ENCODE data around the gene ASTN1. TPM values are rescaled to one million over a fixed set of nuclear protein-coding genes. Genes with fewer than 3 reads are reported as not detected.

The ASTN1 gene
- total RNA-seq, 1 experiment from 2014 or later = not detected

GRCh38 chr1:177043597-177043996 is 120.9 kb downstream of the ASTN1 start:
- no peaks in the 10 kb centered on the region for H3F3A ChIP-seq (ENCODE audit: insufficient read depth, low read depth)
- no peak overlapping the region for H3K27ac ChIP-seq
- no peaks in the 10 kb centered on the region for H3K79me2 ChIP-seq (ENCODE audit: low read depth)
- no peak overlapping the region for H2AFZ ChIP-seq
- ChIA-PET CTCF (no interaction called here), POLR2A (ENCODE audit: unreplicated experiment) (no interaction called here)
- intact Hi-C loops (cut with micrococcal nuclease; ENCODE audit: unreplicated experiment) = no loop called here
- H3K4me1 ChIP-seq (replicated peaks; ENCODE audit: insufficient read depth) = no peaks in the 10 kb centered on the region
- H3K36me3 ChIP-seq (ENCODE audit: low read depth) = no peaks in the 10 kb centered on the region
- no peaks in the 10 kb centered on the region for H3K9me2 ChIP-seq (ENCODE audit: insufficient read depth)
- no peak for DNase-seq
- no peaks in the 10 kb centered on the region for H3K9me3 ChIP-seq (ENCODE audit: insufficient read depth, low read depth)
- no peak overlapping the region for H3K4me3 ChIP-seq
- TF ChIP-seq CTCF (conservative IDR thresholded peaks at IDR 0.05) (no peak), EZH2 (IDR thresholded peaks at IDR 0.05; ENCODE audit: low read depth) (no peak)
- H3K4me2 ChIP-seq = no peak overlapping the region
- H4K20me1 ChIP-seq (ENCODE audit: insufficient read depth) = no peaks in the 10 kb centered on the region
- peaks cover 14% of the 10 kb centered on the region; the same call in 1 of the 2 replicates for H3K27me3 ChIP-seq (ENCODE audit: insufficient read depth, low read depth)
- BruUV-seq (replicated peaks) = no TSS peak

- CTCF ChIA-PET = no interaction called here
- H3K4me1 ChIP-seq (replicated peaks; ENCODE audit: insufficient read depth) = no peaks in the 10 kb centered on the region
- POLR2A ChIA-PET (ENCODE audit: unreplicated experiment) = no interaction called here
- TF ChIP-seq CTCF (conservative IDR thresholded peaks at IDR 0.05) (no peak), EZH2 (IDR thresholded peaks at IDR 0.05; ENCODE audit: low read depth) (no peak)
- no peak overlapping the region for H3K27ac ChIP-seq
- no peaks in the 10 kb centered on the region for H3K9me3 ChIP-seq (ENCODE audit: insufficient read depth, low read depth)
- no peaks in the 10 kb centered on the region for H3K27me3 ChIP-seq (ENCODE audit: insufficient read depth, low read depth)
- DNase-seq = no peak
- H3K79me2 ChIP-seq (ENCODE audit: low read depth) = no peaks in the 10 kb centered on the region
- no peaks in the 10 kb centered on the region for H3F3A ChIP-seq (ENCODE audit: insufficient read depth, low read depth)
- no peaks in the 10 kb centered on the region for H3K9me2 ChIP-seq (ENCODE audit: insufficient read depth)
- H2AFZ ChIP-seq = no peak overlapping the region
- H3K4me2 ChIP-seq = no peak overlapping the region
- H4K20me1 ChIP-seq (ENCODE audit: insufficient read depth) = no peaks in the 10 kb centered on the region
- no peaks in the 10 kb centered on the region for H3K36me3 ChIP-seq (ENCODE audit: low read depth)
- BruUV-seq (replicated peaks) = no TSS peak
- intact Hi-C loops (cut with micrococcal nuclease; ENCODE audit: unreplicated experiment) = no loop called here
- no peak overlapping the region for H3K4me3 ChIP-seq
Measured at GRCh38 chr1:177035586-177035985, 128.9 kb downstream of the ASTN1 start.

- TF ChIP-seq EZH2 (IDR thresholded peaks at IDR 0.05; ENCODE audit: low read depth) = no peak
- no peak for TF ChIP-seq CTCF (conservative IDR thresholded peaks at IDR 0.05)
- H3K79me2 ChIP-seq (ENCODE audit: low read depth) = no peaks in the 10 kb centered on the region
- no peak overlapping the region for H3K4me2 ChIP-seq
- DNase-seq = no peak
- no TSS peak for BruUV-seq (replicated peaks)
- H3K4me3 ChIP-seq = no peak overlapping the region
- H3K9me3 ChIP-seq (ENCODE audit: insufficient read depth, low read depth) = no peaks in the 10 kb centered on the region
- no peaks in the 10 kb centered on the region for H3K36me3 ChIP-seq (ENCODE audit: low read depth)
- H3K27me3 ChIP-seq (ENCODE audit: insufficient read depth, low read depth) = no peaks in the 10 kb centered on the region
- no peaks in the 10 kb centered on the region for H4K20me1 ChIP-seq (ENCODE audit: insufficient read depth)
- ChIA-PET POLR2A (ENCODE audit: unreplicated experiment) (no interaction called here), CTCF (no interaction called here)
- H3K27ac ChIP-seq = no peak overlapping the region
- H3K9me2 ChIP-seq (ENCODE audit: insufficient read depth) = no peaks in the 10 kb centered on the region
- no peak overlapping the region for H2AFZ ChIP-seq
- H3F3A ChIP-seq (ENCODE audit: insufficient read depth, low read depth) = no peaks in the 10 kb centered on the region
- intact Hi-C loops (cut with micrococcal nuclease; ENCODE audit: unreplicated experiment) = no loop called here
- no peaks in the 10 kb centered on the region for H3K4me1 ChIP-seq (replicated peaks; ENCODE audit: insufficient read depth)
Measured at GRCh38 chr1:177033628-177034027, 130.9 kb downstream of the ASTN1 start.
